Psoas muscle (tissue), 8 donors: Measurements from ENCODE around the gene PAX5. TPM values are rescaled to one million over a fixed set of nuclear protein-coding genes. Genes with fewer than 3 reads are reported as not detected.

Experiments
- ATAC-seq, 4 donors: fragments of 200-7000 bp; cut with Tn5 transposase; one replicate each; pipeline ENCODE4 v1.9.1; 2020; ENCODE audit warnings: moderate library complexity in 3 of 4, mild to moderate bottlenecking in 2 of 4
- DNase-seq, 2 donors: peaks; one replicate each; pipeline ENCODE4 v3.0.0-alpha.2; 2020
- H3K27ac ChIP-seq: fragments of 200-600 bp; one replicate; pipeline ENCODE4 v1.8.0; 2022
- H3K27me3 ChIP-seq, 3 donors: fragments of 200-600 bp in 1 of 3; one replicate each; pipeline versions ENCODE4 v1.6.1 to v1.8.0; 2013 to 2022; ENCODE audit warnings: low read length in 2 of 3, mild to moderate bottlenecking in 2 of 3, moderate library complexity in 1 of 3; ENCODE audit not compliant: insufficient read depth in 3 of 3
- H3K36me3 ChIP-seq, 2 donors: fragments of 200-600 bp in 1 of 2; one replicate each; pipeline versions ENCODE4 v1.6.1 to v1.8.0; 2013 to 2022; ENCODE audit warnings: low read depth in 1 of 2, mild to moderate bottlenecking in 1 of 2, moderate library complexity in 1 of 2; ENCODE audit not compliant: insufficient read depth in 1 of 2
- H3K4me1 ChIP-seq: fragments of 200-600 bp; one replicate; pipeline ENCODE4 v1.8.0; 2022
- H3K4me3 ChIP-seq: fragments of 200-600 bp; one replicate; pipeline ENCODE4 v1.8.0; 2022; ENCODE audit warnings: mild to moderate bottlenecking
- H3K9me3 ChIP-seq: fragments of 200-600 bp; one replicate; pipeline ENCODE4 v1.8.0; 2022
- WGBS, 3 donors: extraction: QIAGEN DNeasy Blood & Tissue Kit; methylation state at CpG; one replicate each; pipeline versions ENCODE4 v1.1.6 to v1.1.7; 2013; 5-methylcytosine and 5-hydroxymethylcytosine counted together
- intact Hi-C, 2 donors: fragments of 100-400 bp; cut with DNase I; formaldehyde crosslinking; loops; one replicate each; pipeline versions ENCODE4 v1.11.0 to v1.14.2; 2022
- polyA plus RNA-seq, 3 donors: library from polyadenylated mRNA; stranded (reverse); fragments of 200-250 nt; gene quantifications; one replicate each; pipeline ENCODE4 v1.2.3, GENCODE V29; 2013
- total RNA-seq, 4 donors: library from RNA; stranded (reverse); fragmentation: NEBNext Ultra II Directional in 2 of 4; extraction: Animal tissue kit (Norgen Biotek cat#: 25700) in 2 of 4; gene quantifications; one replicate each; pipeline versions ENCODE4 v1.2.1 to v1.2.4, GENCODE V29; 2021 to 2023
- TF ChIP-seq, protein P1 (sequence below): fragments of 200-600 bp; IDR thresholded peaks from one replicate; pipeline ENCODE4 v1.8.0; 2022; ENCODE audit warnings: antibody characterized with exemption
- donor health status: healthy with polysubstance abuse.
- donor health status: DM: no; HTN: no; CAD: no; lungs with moderate emphysema.
- donor health status: Bipolar disorder and iron deficiency.
- donor health status: healthy.
- donor health status: DM: yes; HTN: yes; CAD: no.
- donor health status: DM: no; HTN: no; CAD: no.
- donor health status: DM: no; HTN: no; CAD: no.
- donor health status: DM: yes; HTN: yes; CAD: no.

The PAX5 gene
- total and polyA plus RNA-seq, 7 donors, result under 0.01 to 0.50 (median 0.06) TPM; not detected in 3

DNA sequence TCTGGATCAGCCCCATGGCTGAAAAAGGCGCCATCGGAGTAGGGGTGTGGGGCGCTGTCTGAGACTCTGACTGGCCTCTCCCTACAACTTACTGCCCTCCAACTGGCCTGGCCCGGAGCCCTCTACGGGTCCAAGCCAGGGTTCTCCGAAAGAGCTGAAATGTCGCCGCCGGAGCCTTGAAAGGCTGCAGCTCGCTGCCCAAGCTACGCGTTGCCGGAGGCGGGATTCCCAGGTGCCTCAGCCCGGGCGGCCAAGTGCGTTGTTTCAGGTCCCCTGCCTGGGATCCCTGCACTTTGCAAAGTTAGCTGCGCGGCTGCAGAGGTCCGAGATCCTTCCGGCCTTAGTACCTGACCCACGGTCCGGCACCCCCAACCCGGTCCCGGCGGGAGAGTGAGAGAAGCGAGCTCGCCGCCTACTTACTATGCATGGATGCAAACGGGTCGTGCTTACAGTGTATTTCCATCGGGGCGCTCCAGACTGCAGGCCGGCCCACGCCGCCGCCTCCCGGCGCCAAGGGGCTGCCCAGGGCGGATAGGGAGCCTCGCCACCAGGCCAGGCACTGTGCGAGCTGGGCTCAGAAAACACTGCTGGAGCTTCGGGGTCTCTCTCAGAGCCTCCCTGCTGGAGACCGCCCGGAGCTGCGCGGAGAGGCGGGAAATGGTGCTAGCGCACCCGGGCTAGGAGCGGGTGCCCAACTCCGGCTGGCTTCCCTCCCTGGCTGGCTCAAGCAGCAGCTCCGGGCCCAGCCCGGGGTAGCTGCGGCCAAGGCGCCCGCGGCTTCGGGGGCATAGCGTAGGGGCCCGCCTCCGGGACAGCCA, 7.7 kb downstream of the PAX5 start:
- TF ChIP-seq, protein P1, sequence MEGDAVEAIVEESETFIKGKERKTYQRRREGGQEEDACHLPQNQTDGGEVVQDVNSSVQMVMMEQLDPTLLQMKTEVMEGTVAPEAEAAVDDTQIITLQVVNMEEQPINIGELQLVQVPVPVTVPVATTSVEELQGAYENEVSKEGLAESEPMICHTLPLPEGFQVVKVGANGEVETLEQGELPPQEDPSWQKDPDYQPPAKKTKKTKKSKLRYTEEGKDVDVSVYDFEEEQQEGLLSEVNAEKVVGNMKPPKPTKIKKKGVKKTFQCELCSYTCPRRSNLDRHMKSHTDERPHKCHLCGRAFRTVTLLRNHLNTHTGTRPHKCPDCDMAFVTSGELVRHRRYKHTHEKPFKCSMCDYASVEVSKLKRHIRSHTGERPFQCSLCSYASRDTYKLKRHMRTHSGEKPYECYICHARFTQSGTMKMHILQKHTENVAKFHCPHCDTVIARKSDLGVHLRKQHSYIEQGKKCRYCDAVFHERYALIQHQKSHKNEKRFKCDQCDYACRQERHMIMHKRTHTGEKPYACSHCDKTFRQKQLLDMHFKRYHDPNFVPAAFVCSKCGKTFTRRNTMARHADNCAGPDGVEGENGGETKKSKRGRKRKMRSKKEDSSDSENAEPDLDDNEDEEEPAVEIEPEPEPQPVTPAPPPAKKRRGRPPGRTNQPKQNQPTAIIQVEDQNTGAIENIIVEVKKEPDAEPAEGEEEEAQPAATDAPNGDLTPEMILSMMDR, result no peak
- Histone ChIP-seq H3K9me3 (no peaks in the 10 kb centered on the region), H3K36me3 (no peaks in the 10 kb centered on the region), H3K27me3 (peaks cover 3 to 98% (median 67%) of the 10 kb centered on the region in 3 donors), H3K4me3 (peak overlapping the region; percentile 49), H3K4me1 (peaks cover 30% of the 10 kb centered on the region), H3K27ac (no peak overlapping the region)
- WGBS, 3 donors, result 1 to 2% (median 2%) methylated on average over 52 to 62 of the region's 62 CpGs
- DNase-seq (peak in 1 of 2 donors; percentile 43), ATAC-seq (no peak)
- intact Hi-C loops, result no loop called here

- no peaks in the 10 kb centered on the region for H3K9me3 ChIP-seq
- intact Hi-C loops, result no loop called here
- DNase-seq (no peak), ATAC-seq (no peak)
- no peaks in the 10 kb centered on the region for H3K36me3 ChIP-seq
- H3K27me3 ChIP-seq, result peaks cover 3 to 98% (median 67%) of the 10 kb centered on the region in 3 donors
- TF ChIP-seq, protein P1, result no peak
- H3K4me1 ChIP-seq, result peaks cover 30% of the 10 kb centered on the region
- H3K27ac ChIP-seq, result no peak overlapping the region
- WGBS, 3 donors, result 0 to 2% (median 1%) methylated on average over 9 of the region's 9 CpGs
- H3K4me3 ChIP-seq, result peak overlapping the region; percentile 49
Measured at GRCh38 chr9:37025823-37026112, 8.3 kb downstream of the PAX5 start.

GRCh38 chr9:37025071-37025822, 8.8 kb downstream of the PAX5 start:
- 2 to 5% (median 3%) methylated on average over 36 of the region's 36 CpGs for WGBS, 3 donors
- no peak for ATAC-seq
- H3K36me3 ChIP-seq, result no peaks in the 10 kb centered on the region
- no peak for DNase-seq
- peak overlapping the region; percentile 49 for H3K4me3 ChIP-seq
- peaks cover 3 to 94% (median 66%) of the 10 kb centered on the region in 3 donors for H3K27me3 ChIP-seq
- H3K9me3 ChIP-seq, result no peaks in the 10 kb centered on the region
- intact Hi-C loops, result no loop called here
- H3K27ac ChIP-seq, result no peak overlapping the region
- peaks cover 30% of the 10 kb centered on the region for H3K4me1 ChIP-seq
- TF ChIP-seq, protein P1, result no peak

DNA sequence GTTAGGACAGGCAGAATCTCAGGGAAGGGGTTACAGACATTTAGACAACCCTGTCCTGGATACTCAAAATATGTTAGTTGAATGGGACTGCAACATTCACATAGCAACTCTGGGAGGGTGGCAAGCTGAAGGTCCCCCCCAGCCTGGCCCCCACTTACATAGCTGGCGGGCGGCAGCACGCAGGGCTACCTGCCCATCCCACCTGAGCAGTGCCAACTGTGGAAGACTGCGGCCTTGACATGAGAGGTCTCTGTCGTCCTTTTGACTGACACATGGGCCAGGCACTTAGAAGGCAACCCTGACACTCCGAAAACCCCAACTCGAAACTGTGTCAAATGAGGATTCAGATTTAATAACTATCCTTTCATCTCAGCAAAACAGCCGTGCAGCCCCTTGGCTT, 16.5 kb downstream of the PAX5 start:
- DNase-seq (no peak), ATAC-seq (no peak)
- Histone ChIP-seq H3K9me3 (no peaks in the 10 kb centered on the region), H3K27ac (no peak overlapping the region), H3K4me3 (no peak overlapping the region), H3K36me3 (no peaks in the 10 kb centered on the region), H3K4me1 (no peaks in the 10 kb centered on the region), H3K27me3 (peaks cover 0 to 65% (median 8%) of the 10 kb centered on the region in 3 donors)
- TF ChIP-seq, protein P1, result no peak
- intact Hi-C loops, result no loop called here
- 79 to 90% (median 82%) methylated on average over 8 of the region's 8 CpGs for whole genome bisulfite sequencing, 3 donors
